HepG2 (cell line): ENCODE results near the gene RNASE8. TPM values are rescaled to one million over a fixed set of nuclear protein-coding genes. Genes with fewer than 3 reads are reported as not detected.
A peak's percentile ranks its signal among the peaks of the same experiment; 100 is the strongest.

ENCODE experiments used
- ARNTL ChIP-seq: sonication (generic); formaldehyde crosslinking; IDR thresholded peaks from 2 replicates; pipeline ENCODE4 v1.4.0; 2020; ENCODE audit warnings: mild to moderate bottlenecking, missing genetic modification reagents
- CREB1 ChIP-seq, 2 experiments: fragments of 450-650 bp in 1 of 2; IDR thresholded peaks; 2 replicates each; pipeline ENCODE4 v1.6.1; 2016 to 2017; ENCODE audit warnings: control low read depth in 1 of 2, mild to moderate bottlenecking in 1 of 2, missing compliant biosample characterization in 1 of 2, missing genetic modification characterization in 1 of 2
- ETV5 ChIP-seq: IDR thresholded peaks from 2 replicates; pipeline ENCODE4 v1.6.1; 2018; ENCODE audit warnings: missing biosample characterization, missing genetic modification reagents, inconsistent platforms, borderline replicate concordance
- FLYWCH1 ChIP-seq: sonication (generic); formaldehyde crosslinking; IDR thresholded peaks from 2 replicates; pipeline ENCODE4 v1.8.1; 2023; ENCODE audit warnings: mild to moderate bottlenecking, missing genetic modification reagents
- GLI4 ChIP-seq: sonication (generic); formaldehyde crosslinking; IDR thresholded peaks from 2 replicates; pipeline ENCODE4 v1.5.1; 2020; ENCODE audit warnings: missing genetic modification reagents, mild to moderate bottlenecking, moderate library complexity, borderline replicate concordance
- GLMP ChIP-seq: sonication (generic); formaldehyde crosslinking; IDR thresholded peaks from 2 replicates; pipeline ENCODE4 v1.9.0; 2021; ENCODE audit warnings: missing genetic modification reagents, mild to moderate bottlenecking, borderline replicate concordance
- GTF2F1 ChIP-seq: fragments of 150-350 bp; IDR thresholded peaks from 2 replicates; pipeline ENCODE4 v1.6.1; 2014; ENCODE audit warnings: low read length
- HNRNPH1 ChIP-seq: fragments of 200-400 bp; formaldehyde crosslinking; optimal IDR thresholded peaks from 2 replicates; pipeline ENCODE3; 2017; ENCODE audit warnings: mild to moderate bottlenecking, low read depth, low read length
- HNRNPLL ChIP-seq: fragments of 200-400 bp; formaldehyde crosslinking; IDR thresholded peaks from 2 replicates; pipeline ENCODE4 v1.6.1; 2017; ENCODE audit warnings: mild to moderate bottlenecking, low read depth, low read length; ENCODE audit not compliant: poor library complexity, severe bottlenecking
- KLF16 ChIP-seq, 2 experiments: sonication (generic) in 1 of 2; formaldehyde crosslinking in 1 of 2; IDR thresholded peaks; 2 replicates each; pipeline versions ENCODE4 v1.6.1 to v1.8.0; 2016 to 2023; ENCODE audit warnings: missing genetic modification reagents in 2 of 2, missing compliant biosample characterization in 1 of 2
- KMT2B ChIP-seq: IDR thresholded peaks from 2 replicates; pipeline ENCODE4 v1.6.1; 2016; ENCODE audit warnings: missing genetic modification reagents, missing compliant biosample characterization
- LRRFIP1 ChIP-seq: sonication (generic); formaldehyde crosslinking; conservative IDR thresholded peaks from 2 replicates; pipeline ENCODE4 v1.4.0; 2020; ENCODE audit warnings: missing genetic modification reagents
- MYPOP ChIP-seq: sonication (generic); formaldehyde crosslinking; IDR thresholded peaks from 2 replicates; pipeline ENCODE4 v1.8.1; 2023; ENCODE audit warnings: mild to moderate bottlenecking, moderate library complexity, missing genetic modification reagents
- NAIF1 ChIP-seq: sonication (generic); formaldehyde crosslinking; IDR thresholded peaks from 2 replicates; pipeline ENCODE4 v1.5.0; 2020; ENCODE audit warnings: mild to moderate bottlenecking, missing genetic modification reagents, borderline replicate concordance
- NFKB2 ChIP-seq: sonication (generic); formaldehyde crosslinking; IDR thresholded peaks from 2 replicates; pipeline ENCODE4 v1.4.0; 2020; ENCODE audit warnings: missing genetic modification reagents, borderline replicate concordance
- NFKBIZ ChIP-seq: IDR thresholded peaks from 2 replicates; pipeline ENCODE4 v1.6.1; 2018; ENCODE audit warnings: missing genetic modification reagents, missing compliant biosample characterization
- PRMT3 ChIP-seq: sonication (generic); formaldehyde crosslinking; IDR thresholded peaks from 2 replicates; pipeline ENCODE4 v1.8.1; 2022; ENCODE audit warnings: low read depth, mild to moderate bottlenecking, moderate library complexity, missing genetic modification reagents, borderline replicate concordance
- STAG1 ChIP-seq: sonication (generic); formaldehyde crosslinking; IDR thresholded peaks from 2 replicates; pipeline ENCODE4 v1.4.0; 2020; ENCODE audit warnings: missing genetic modification reagents
- TMF1 ChIP-seq: sonication (generic); formaldehyde crosslinking; IDR thresholded peaks from 2 replicates; pipeline ENCODE4 v1.8.1; 2022; ENCODE audit warnings: low read depth, missing genetic modification reagents
- ZC3H13 ChIP-seq: sonication (generic); formaldehyde crosslinking; IDR thresholded peaks from 2 replicates; pipeline ENCODE4 v1.8.1; 2023; ENCODE audit warnings: mild to moderate bottlenecking, missing genetic modification reagents, moderate library complexity
- ZNF20 ChIP-seq: sonication (generic); formaldehyde crosslinking; IDR thresholded peaks from 2 replicates; pipeline ENCODE4 v1.4.0; 2020; ENCODE audit warnings: mild to moderate bottlenecking, moderate library complexity, missing genetic modification reagents
- ZNF224 ChIP-seq: sonication (generic); formaldehyde crosslinking; IDR thresholded peaks from 2 replicates; pipeline ENCODE4 v1.5.0; 2020; ENCODE audit warnings: mild to moderate bottlenecking, missing genetic modification reagents
- ZNF232 ChIP-seq: sonication (generic); formaldehyde crosslinking; IDR thresholded peaks from 2 replicates; pipeline ENCODE4 v1.4.0; 2020; ENCODE audit warnings: missing genetic modification reagents, borderline replicate concordance
- ZNF331 ChIP-seq: sonication (generic); formaldehyde crosslinking; IDR thresholded peaks from 2 replicates; pipeline ENCODE4 v1.4.0; 2020; ENCODE audit warnings: missing genetic modification reagents
- ZNF441 ChIP-seq: sonication (generic); formaldehyde crosslinking; IDR thresholded peaks from 2 replicates; pipeline ENCODE4 v1.7.0; 2021; ENCODE audit warnings: missing genetic modification reagents, borderline replicate concordance
- ZNF841 ChIP-seq: sonication (generic); formaldehyde crosslinking; IDR thresholded peaks from 2 replicates; pipeline ENCODE4 v1.8.1; 2023; ENCODE audit warnings: missing genetic modification reagents, borderline replicate concordance
- polyA plus RNA-seq, 8 experiments: library from polyadenylated mRNA; depleted of rRNA in 3 of 8; stranded (reverse) in 7 of 8; unstranded in 1 of 8; fragments of >200 nt; fragmentation: Illumina TruSeq in 4 of 8; extraction: Trizol in 4 of 8; gene quantifications; 2 replicates each; pipeline versions ENCODE4 v1.2.1 to v1.2.3, GENCODE V29; 2011 to 2016; ENCODE audit warnings: low read depth in 4 of 8, missing spikeins in 1 of 8, mixed read lengths in 1 of 8; ENCODE audit not compliant: insufficient read depth in 1 of 8
- total RNA-seq, 5 experiments: library from RNA; depleted of rRNA; stranded (reverse); fragments of >200 nt; fragmentation: Illumina TruSeq; extraction: Trizol; gene quantifications; 2 replicates each; pipeline ENCODE4 v1.2.3, GENCODE V29; 2016; ENCODE audit warnings: low read depth in 1 of 5

Gene RNASE8
- total and polyA plus RNA-seq, 2 of the 13 experiments (the other 11 are each of a cell fraction or from before 2014, with no cell fraction given), result not detected

DNA sequence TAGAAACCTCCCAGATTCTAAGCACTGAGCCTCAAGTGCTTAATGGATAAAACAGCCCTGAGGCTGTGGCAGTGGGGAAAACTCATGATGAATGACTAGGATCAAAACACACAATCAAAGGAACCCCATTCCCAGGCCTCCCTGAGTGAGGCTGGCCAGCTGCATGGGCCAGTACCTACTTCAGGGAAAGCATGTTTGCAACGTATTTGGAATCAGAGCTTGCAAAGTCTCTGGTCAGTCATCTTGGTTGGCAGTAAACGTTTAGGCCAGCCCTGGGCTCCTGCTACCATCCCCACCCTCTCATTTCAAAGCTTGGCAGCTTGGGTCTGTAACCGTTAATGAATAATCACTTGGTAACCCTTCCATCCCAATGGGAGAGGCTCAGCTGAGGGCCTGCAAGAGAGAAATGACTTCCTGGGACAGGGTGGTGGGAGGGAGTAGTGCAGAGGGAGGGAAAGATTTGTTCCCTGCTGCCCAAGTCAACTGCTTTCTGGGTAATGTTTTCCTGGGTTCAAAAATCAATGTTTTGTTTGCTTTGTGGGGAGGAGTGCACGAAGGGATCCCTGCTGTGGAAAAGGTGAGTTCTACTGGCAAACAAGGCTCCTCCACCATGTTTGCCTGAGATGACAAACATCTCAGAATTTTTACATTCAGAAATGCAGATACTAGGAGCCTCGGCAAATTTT is 2.0 kb upstream of the RNASE8 start (continued):
- TF ChIP-seq ZNF20 (no peak; the same call in 1 of the 2 replicates), NAIF1 (CRISPR knock-in tag) (no peak), NFKB2 (0 out of 2 replicates have a peak, but pooled peaks have one; percentile 61), KLF16 (CRISPR knock-in tag; IDR thresholded peaks at IDR 0.05) (peak in 1 of 2 experiments; percentile 72; a peak in 1 of 4 replicates), ZNF441 (CRISPR knock-in tag) (peak; percentile 91), TMF1 (CRISPR knock-in tag) (no peak), STAG1 (CRISPR knock-in tag) (peak; percentile 35), GLI4 (CRISPR knock-in tag) (no peak), MYPOP (CRISPR knock-in tag) (no peak; the same call in 1 of the 2 replicates), FLYWCH1 (no peak), PRMT3 (CRISPR knock-in tag) (0 out of 2 replicates have a peak, but pooled peaks have one; percentile 68), CREB1 (IDR thresholded peaks at IDR 0.05) (no peak), CREB1 (CRISPR knock-in tag; IDR thresholded peaks at IDR 0.05) (peak; percentile 75; the same call in 1 of the 2 replicates), LRRFIP1 (CRISPR knock-in tag) (no peak), HNRNPLL (no peak), NFKBIZ (CRISPR knock-in tag) (peak; percentile 69; the same call in 1 of the 2 replicates), ZNF232 (0 out of 2 replicates have a peak, but pooled peaks have one; percentile 73), ZNF224 (CRISPR knock-in tag) (no peak), ZC3H13 (CRISPR knock-in tag) (0 out of 2 replicates have a peak, but pooled peaks have one; percentile 41), ETV5 (peak; percentile 92), ZNF841 (no peak), GLMP (CRISPR knock-in tag) (no peak), GTF2F1 (no peak), KMT2B (CRISPR knock-in tag) (peak; percentile 58; the same call in 1 of the 2 replicates), ARNTL (peak; percentile 57; the same call in 1 of the 2 replicates), HNRNPH1 (no peak), ZNF331 (peak; percentile 67)
